GM12864 (cell line): ENCODE data around the gene DENND10.
A peak's percentile ranks its signal among the peaks of the same experiment; 100 is the strongest.
"Not testable (repeated sequence)": the region's sequence is repeated elsewhere in the genome, so short reads cannot be mapped to it uniquely, and the experiment has no call there.

Source experiments
- DNase-seq: peaks from one replicate; pipeline ENCODE4 v3.0.0-alpha.2; 2011; ENCODE audit warnings: low read depth
- H3K4me3 ChIP-seq: 2 replicates; pipeline ENCODE4 v1.5.1; 2011; ENCODE audit warnings: mild to moderate bottlenecking, low read depth, low read length, control low read depth
- CTCF ChIP-seq: IDR thresholded peaks from 2 replicates; pipeline ENCODE4 v1.5.1; 2011; ENCODE audit warnings: low read depth, mild to moderate bottlenecking, moderate library complexity, low read length, control low read depth, inconsistent platforms; ENCODE audit errors: missing control alignments

The DENND10 gene

GRCh38 chr10:119136084-119136483 is 32.2 kb downstream of the DENND10 start:
- H3K4me3 ChIP-seq: no peak overlapping the region
- TF ChIP-seq CTCF: no peak
- DNase-seq: no peak

- H3K4me3 ChIP-seq, DNase-seq: not testable (repeated sequence)
Observed at GRCh38 chr10:119137878-119138277, 34.0 kb downstream of the DENND10 start.

GRCh38 chr10:119138346-119139306 is 34.7 kb downstream of the DENND10 start:
- no peak overlapping the region for H3K4me3 ChIP-seq
- TF ChIP-seq CTCF: no peak
- DNase-seq: no peak

GRCh38 chr10:119139464-119140067 is 35.7 kb downstream of the DENND10 start:
- no peak for DNase-seq
- peak; percentile 79 for TF ChIP-seq CTCF
- no peak overlapping the region for H3K4me3 ChIP-seq

- no peak overlapping the region for H3K4me3 ChIP-seq
- TF ChIP-seq CTCF: no peak
- DNase-seq: no peak
Observed at GRCh38 chr10:119140603-119141245, 36.8 kb downstream of the DENND10 start.

GRCh38 chr10:119143657-119144056 is 39.7 kb downstream of the DENND10 start:
- H3K4me3 ChIP-seq: no peak overlapping the region
- DNase-seq: no peak
- no peak for TF ChIP-seq CTCF

GRCh38 chr10:119149157-119149556 is 45.2 kb downstream of the DENND10 start:
- TF ChIP-seq CTCF: no peak
- H3K4me3 ChIP-seq: no peak overlapping the region
- DNase-seq: no peak
